Stimulated activated CD4-positive, alpha-beta T cell treated with anti-CD3 and anti-CD28 coated beads, Interleukin-4, amount 100 ng/mL, for 48 hours (primary cell): ENCODE data around the gene KCNMB1.

Experiments
- DNase-seq, 2 donors: peaks; one replicate each; pipeline ENCODE4 v3.0.0-alpha.2; 2020; ENCODE audit warnings: low read depth in 2 of 2

The KCNMB1 gene, protein sequence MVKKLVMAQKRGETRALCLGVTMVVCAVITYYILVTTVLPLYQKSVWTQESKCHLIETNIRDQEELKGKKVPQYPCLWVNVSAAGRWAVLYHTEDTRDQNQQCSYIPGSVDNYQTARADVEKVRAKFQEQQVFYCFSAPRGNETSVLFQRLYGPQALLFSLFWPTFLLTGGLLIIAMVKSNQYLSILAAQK

DNA sequence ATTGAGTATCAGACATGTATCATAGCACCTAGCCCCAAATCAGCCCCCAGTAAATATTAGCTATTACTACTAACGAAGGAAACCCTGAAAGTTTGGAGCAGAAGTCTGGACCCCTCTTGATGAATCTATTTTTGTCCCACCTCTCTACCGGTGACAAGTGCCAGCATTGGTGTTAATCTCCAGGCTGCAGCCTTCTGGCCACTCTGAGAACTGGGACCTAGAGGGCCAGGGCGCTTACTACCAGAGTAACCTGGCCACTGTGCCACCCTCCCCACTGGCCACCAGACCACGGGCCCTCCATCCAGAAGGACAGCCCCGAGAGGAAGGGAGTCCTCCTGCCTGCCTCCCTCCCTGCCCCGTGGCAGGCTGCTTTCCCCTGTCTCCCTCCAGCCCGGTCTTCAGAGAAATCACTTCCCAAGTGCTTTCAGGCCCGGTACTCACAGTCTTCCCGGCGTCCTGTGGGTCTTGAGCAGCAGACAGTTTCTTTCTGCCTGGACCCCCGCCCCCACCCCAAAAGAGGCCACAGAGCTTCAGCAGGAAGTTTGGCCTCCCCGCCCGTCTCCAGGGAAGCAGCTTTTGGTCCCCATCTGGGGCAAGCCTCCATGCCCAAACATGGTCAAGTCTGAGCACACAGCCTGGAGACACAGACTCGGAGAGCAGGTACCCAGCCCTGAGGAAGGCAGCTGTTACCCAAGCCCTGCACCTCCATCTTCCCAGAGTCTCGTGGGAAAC, at the start of gene KCNMB1:
KCNMB1 (minus strand) TSS at position 550 of the 732 bp plus-strand sequence. CDS start 3,920 bp downstream, outside the sequence.
- DNase-seq, result no peak

DNA sequence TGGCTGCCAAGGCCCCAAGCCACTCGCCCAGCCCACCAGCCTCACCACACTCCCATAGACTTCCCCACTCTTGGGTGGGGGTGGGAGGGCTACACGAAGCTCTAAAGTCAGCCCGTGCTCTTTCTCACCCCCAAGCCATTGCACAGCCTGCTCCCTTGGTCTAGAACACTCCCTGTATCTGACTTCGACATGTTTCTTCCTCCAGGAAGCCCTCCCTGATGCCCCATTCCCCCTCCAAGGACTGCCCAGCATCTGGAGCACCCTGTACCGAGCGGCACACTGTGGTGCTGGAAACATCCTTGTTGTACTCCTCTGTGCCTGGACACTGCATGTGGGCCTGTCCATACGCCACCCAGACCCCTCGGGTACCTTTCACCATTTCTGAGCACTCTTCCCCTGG, 49.4 kb upstream of the KCNMB1 start:
- no peak for DNase-seq

DNA sequence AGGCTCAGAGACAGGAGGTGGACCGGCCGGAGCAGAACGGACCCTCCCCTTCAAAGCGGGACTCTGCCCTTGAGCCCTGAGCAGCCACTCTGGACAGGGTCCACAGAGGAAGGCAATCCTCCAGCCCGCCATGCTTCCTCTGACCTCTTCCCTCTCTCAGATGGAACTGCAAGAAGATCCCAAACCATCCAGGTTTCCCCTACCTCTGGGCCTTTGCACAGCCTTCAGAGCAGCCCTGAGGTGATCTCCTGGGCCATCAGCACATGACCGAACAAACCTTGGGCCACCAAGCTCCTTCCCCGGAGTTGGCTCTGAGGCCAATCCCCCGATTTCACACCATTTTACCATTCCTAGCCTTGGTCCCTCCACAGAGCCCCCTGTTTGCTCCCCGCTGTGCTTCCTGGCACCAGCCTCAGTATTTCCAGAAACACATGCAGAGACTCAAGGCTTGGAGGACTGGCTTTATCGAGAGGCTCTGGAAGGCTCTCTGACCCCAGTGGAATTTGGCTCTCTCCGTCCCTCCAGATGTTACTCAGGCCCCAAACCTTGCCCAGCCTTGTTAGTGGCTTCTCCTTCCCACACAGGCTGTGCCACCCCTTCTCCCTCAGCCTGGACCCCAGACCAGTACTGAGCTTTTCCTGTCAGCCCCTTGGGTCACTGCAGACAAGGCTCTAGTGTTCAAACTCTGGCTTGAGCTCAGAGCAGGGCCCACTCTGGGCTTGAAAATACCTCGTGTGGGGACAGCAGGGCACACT, 48.6 kb upstream of the KCNMB1 start:
- no peak for DNase-seq

DNA sequence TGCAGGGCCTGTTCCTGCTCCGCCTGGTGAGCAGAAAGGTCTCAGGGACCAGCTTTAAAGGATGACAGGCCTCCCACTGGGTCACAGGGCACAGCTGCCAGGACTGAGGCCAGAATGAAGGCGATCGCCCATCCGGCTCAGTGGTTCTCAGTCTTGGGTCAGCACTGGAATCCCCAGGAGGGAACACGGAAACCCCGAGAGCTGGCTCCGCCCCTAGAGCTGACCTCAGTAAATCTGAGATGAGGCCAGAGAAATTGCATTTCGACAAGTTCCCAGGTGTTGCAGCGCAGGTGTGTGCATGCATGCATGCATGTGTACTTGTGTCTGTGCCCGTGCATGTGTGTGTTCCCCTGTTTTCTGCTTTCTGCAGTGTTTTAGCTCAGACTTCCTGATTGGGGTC, 47.2 kb upstream of the KCNMB1 start:
- no peak for DNase-seq

DNA sequence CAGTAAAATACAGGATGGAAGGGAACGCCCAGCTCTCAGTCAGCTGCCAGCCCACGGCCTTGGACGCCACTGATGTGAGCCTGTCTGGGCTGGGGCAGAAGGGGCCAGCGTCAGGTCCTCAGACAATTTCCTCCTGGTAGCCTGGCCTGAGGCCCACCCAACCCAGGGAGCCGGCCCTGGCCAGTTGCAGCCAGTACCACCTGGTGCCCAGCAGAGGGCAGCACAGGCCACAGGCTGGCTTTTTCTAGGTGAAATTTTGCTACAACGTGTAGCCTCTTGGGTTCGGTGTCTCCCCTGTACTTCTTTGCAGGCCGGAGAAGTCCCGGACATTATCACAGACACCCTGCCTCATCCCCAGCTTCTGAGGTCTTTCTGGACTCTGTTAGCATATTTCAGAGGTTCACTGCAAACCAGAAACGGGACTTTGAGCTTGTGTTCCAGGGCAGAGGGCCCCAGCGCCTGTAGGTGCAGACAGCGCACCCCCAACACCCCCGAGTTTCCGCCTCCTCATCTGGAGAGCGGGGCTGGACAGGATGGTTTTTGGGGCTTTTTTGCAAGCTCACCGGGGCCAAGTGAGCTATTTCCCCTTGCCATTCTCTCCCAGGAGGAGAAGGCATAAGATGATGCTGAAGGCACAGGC, 45.9 kb upstream of the KCNMB1 start:
- peak; percentile 32 to 53 for DNase-seq

DNA sequence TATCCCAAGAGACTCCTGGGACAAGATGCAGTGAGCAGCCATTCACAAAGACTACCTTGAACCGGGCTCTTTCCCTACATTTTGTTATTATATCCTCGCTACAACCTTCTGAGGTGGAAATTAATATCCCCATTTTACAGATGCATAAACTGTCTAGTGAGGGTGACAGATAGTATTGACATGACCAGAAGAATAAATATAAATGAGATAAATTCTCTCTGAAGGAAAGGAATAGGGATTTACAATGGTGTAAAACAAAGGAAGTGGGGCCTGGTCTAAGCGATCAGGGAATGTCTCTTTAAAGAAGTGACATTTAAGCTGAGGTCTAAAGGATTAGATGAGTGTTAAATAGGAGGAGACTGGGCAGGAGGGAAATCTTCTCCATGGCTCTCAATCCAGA, 43.5 kb upstream of the KCNMB1 start:
- no peak for DNase-seq

DNA sequence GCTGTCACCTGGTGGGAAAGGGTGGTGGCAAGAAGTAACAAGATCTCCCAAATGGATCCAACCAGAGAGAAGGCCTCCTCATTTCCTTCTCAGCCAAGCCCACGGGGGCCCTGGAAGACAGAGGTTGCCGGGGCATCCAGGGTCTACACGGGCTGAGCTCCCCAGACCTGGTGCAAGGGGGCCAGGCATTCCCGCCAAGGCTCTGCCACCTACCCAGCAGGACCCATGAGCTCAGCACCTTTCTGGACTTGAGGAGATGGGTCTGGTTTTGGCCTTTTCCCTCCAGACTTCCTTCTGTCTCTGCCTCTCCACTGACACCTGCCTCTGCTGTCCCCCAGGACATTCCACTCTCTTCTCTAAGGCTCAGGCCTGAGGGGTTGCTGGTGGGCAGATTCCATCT, 42.4 kb upstream of the KCNMB1 start:
- no peak for DNase-seq

DNA sequence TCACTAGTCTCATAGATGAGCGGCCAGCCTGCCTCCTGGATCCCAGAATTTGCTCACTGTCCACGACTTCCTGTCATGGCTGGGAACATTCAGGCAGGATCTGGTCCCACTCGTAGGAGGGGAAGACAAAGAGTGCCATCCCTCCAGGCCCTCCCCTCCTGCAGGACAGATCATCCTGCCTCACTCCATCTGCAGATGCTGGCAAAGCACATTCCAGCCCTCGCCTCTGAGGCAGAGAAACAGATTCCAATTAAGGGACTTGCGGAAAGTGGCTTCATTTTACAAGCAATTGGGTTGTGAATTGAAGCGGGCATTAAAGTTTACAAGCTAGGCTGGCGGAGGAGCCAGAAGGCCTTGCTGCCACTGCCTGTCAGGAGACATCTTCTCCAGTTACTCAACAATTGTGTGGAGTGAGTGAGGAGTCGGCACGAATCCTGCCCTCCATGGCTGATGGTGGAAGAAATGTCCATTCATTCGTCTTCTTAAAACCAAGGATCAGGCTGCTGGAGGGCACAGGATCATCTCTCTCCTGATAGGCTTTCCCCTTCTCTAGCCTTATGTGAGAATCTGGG, 41.8 kb upstream of the KCNMB1 start:
- DNase-seq, result no peak

DNA sequence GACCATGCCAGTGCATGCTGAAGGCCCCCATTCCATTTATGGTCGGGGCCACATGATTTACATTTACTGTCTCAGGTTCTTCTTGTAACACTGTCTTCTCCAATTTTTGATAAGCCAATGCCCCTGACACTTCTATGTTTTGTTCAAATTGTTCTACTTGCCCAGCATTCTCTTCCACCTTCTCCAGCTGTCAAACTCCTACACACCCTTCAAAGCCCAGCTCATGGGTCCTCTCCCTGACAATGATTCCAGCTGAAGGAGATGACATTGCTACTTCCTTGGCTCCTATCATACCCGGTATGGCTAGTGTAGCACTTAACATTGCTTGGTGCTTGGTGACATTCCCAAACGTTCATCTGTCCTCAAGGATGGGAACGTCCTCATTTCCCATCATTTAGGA, 41.1 kb upstream of the KCNMB1 start:
- DNase-seq, result no peak

DNA sequence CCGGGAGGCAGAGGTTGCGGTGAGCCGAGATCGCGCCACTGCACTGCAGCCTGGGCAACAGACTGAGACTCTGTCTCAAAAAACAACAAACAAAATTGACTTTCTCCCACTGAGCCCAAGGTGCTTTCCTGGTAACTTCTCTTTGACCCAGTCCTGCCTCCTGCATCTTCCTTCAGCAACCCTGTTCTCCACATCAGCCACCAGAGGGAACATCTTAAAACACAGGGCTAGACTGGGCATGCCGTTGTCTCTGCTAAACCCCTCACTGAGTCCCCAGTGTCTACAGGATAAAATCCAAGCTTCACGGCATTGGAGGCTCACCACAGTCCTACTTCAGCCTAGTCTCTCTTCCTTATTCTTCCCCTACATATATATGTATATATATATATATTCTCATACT, 39.8 kb upstream of the KCNMB1 start:
- no peak for DNase-seq

DNA sequence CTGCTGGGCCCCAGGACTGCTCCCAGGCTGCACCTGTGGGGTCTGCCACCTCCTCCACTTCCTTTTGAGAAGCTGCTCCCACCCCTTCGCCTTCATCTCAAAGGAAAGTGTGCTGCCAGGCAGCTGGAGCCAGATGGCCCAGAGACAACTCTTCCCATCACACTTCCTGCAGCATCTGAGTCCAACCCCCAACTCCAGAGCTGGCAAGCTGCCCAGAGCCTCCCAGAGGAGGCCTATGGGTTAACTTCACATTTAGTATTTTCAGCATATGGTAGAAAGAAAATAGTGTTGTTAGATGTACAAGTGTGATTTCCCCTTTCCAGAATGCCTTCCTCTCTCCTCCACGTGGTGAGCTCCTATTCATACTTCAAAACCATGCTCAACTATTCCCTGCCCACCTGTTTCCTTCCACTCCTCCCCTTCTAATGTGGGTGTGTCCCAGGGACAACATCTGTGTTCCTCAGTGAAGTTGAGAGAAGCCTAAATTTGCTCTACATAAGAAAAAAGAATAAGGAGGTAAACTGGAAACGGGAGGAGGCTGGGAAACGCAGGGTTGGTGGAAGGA, 38.6 kb upstream of the KCNMB1 start:
- DNase-seq, result no peak

DNA sequence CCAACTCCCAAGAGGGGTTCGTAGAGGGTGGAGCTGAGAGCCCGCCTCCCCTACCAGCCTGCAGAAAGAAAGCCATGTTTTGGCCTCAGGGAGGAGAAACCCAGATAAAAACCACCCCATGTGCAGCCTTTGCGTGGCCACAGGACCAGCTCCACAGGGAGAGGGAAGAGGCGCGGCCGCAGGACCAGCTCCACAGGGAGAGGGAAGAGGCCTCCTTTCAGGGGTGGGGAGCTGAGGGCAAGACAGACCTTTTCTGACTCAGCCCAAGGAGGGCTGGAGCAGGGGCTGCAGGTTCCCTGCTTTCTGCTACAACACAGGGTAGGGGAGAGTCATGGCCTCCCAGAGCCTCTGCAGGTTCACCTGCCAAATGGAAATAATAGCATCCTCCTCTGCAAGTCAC, 37.6 kb upstream of the KCNMB1 start:
- DNase-seq, result no peak

DNA sequence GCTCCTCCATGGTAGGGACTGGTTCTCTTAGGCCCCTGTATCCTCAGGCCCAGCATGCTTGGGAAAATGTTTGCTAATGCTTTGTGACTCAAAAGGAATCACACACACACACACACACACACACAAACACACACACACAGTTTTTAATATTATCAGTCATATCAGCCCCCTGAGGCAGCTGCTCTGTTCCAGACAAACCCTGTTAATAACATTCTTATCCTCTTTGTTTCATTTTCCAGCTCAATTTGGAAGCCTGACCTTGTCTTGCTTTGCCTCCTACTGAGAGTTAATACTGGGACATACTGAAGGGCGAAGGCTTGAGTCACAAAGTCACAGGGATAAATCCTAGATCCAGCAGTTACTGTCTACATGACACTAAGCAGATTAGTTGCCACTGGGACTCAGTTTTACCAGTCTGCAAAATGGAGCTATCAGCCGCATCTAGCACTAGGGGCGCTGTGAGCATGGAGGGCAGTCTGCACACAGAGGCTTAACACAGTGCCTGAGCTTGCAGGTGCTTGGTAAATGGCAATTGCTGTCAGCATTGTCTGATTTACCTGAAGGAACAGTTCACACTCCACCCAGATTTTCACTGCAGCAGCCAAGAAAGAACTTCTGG, 37.1 kb upstream of the KCNMB1 start:
- DNase-seq, result no peak

DNA sequence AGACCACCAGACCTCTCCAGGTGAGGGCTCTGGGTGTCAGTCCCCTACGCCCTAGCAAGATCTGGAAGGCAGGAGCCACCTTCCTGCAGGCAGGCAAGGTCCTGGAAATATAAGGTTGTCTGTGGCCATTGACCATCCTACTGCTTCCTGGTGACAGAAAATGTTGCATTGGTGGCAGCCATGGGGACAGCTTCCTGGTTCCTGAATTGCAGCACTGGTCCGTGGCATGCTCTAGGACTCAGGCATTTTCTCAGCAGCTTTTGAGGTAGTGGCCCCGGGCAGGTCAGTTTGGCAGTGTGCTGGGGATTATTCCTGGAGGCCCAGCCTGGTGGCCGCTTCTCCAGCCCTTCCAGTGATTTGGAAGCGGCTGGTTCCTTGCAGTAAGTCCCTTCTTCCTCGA, 36.6 kb upstream of the KCNMB1 start:
- no peak for DNase-seq

DNA sequence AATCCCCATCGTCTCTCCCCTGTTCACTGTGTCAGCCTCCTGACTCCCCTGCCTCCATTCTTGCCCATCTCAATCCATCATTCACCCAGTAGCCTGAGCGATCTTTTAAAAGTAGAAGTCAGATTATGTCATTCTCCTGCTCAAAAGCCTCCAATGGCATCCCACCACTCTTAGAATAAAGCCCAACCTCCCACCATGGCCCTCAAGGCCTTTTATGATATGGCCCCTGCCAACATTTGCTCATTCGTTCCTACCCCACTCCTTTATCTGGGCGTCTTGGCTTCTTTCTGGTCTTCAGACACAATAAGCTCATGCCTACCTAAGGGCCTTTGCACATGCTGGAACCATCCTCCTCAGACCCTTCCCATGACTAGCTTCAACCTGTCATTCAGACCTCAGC, 35.5 kb upstream of the KCNMB1 start:
- no peak for DNase-seq

DNA sequence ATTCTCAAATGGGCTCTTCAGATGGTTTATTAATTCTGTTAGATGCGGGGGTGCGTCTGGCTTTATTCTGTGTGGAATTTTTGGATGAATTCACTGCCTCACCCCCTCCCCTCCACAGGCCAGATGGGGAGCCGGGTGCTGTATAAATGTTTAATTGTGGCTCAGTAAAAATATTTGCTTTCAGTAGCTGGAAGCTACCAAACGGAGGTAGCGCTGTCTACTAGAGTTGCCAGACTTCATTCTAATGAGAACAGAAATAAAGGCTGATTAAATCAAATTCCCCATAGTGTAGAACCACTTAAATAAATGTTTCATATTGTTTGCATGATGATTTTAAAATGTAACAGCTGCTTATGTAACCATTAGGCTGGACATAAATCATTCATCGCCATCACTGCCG, 34.5 kb upstream of the KCNMB1 start:
- no peak for DNase-seq

DNA sequence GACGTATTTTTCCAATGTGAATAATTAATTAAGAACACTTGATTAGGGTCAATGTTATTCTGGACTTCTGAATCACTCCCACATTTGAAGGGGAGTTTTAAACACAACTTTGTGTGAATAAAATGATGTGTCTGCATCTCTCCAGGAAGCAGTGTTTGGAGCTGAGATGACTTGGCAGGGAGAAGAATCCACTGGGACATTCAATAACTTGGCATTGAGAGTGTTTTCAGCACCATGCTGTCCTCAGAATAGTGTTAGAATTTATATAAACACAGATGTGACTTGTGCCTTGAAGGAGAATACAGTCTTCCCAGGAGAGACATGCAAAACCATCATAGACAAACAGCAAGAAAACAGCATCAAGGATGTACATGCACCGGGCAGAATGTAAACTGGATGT, 32.7 kb upstream of the KCNMB1 start:
- DNase-seq, result no peak

DNA sequence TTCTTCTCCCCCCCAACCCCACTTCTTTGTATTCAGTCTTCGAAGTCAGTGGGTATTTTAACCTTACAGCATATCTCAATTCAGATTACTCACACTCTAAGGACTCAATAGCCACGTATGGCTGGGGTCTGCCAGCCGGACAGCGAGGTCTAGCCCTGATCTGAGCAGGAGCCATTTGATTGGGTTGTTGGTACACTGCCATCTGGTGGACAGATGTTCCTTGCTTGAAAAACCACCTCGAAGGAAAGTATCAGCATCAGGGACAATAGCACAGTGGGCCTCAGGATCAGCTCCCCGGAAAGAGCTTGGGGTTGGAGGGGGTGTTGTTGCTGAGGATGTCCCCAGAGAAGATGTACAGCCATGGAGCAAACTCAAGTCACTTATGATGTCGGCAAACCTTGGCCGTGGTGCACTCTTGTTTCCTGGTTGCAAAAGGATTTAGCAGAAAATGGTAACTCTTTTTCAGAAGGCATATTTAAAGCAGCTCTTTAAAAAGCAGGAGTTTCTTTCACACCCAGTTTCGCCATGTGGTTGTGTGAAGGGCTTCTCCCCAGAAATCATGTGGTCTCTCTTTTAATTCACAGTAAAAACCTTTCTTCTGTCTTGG, 31.7 kb upstream of the KCNMB1 start:
- DNase-seq, result peak; percentile 32 to 37

DNA sequence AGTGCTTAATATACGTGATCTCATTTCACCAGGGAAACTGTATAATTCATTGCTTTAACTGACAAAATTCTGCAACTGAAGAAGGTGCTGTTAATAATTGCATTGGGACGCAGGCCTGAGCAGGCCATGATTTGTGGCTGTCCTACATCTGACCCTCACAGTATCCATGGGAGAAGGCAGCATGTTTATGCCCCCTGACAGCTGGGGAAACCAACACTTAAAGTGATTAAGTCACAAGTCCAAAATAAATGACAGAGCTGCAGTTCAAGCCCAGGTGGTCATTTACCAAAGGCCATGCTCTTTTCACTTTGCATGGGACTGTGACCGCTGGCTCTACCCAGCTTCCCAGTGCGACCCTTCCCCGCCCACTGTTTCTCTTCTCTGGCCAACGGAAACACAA, 30.5 kb upstream of the KCNMB1 start:
- no peak for DNase-seq

DNA sequence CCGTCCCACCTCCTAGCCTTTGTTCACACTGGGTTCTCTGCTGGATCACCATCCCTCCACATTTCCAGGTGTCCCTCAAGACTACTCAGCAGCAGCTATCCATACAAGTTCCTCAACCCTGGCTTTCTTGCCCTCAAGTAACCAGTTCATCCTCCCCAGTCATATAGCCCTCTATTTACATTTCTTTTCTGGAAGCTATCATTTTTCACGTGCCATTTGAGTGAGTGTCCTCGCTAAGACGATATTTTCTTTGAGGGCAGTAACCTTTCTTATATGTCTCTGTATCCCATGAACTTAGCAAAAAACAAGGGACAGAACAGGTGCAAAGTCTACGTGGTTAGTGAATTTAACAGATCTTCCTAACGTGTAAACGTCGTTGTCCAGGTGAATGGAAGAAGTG, 29.6 kb upstream of the KCNMB1 start:
- DNase-seq, result no peak

DNA sequence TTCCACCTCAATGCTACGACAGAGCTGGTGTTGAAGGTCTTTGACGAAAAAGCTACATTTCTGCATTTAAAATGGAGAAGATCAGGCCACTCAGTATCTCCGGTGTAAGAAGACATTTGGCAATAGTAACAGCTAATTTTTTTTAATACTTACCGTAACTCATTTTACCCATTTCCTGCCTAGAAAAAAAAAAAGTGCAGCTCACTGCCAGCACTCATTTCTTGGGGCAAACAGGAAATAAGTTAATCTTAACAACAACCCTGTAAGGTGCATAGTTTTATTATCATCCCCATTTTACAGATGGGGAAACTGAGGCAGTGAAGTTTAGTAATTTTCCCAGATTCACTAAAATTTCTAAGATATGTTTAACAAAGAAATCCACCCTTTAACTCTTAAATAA, 27.4 kb upstream of the KCNMB1 start:
- DNase-seq, result no peak
